B cell (primary cell): ENCODE data around the gene NRM. TPM values are rescaled to one million over a fixed set of nuclear protein-coding genes. Genes with fewer than 3 reads are reported as not detected.

Experiments used
- ATAC-seq: fragments of 200-7000 bp; cut with Tn5 transposase; one replicate; pipeline ENCODE4 v1.10.0; 2021; ENCODE audit warnings: low read depth, mild to moderate bottlenecking, moderate number of reproducible peaks, moderate library complexity
- CTCF ChIA-PET: fragments of 350-600 bp; sonication (Branson Sonifier 250); formaldehyde crosslinking; loops from one replicate; lab custom pipeline; 2021; ENCODE audit warnings: antibody characterized with exemption, inconsistent platforms; lab: Charles Lee
- POLR2A ChIA-PET: fragments of 350-600 bp; sonication (Branson Sonifier 250); formaldehyde crosslinking; loops from one replicate; lab custom pipeline; 2021; ENCODE audit warnings: antibody characterized with exemption; lab: Charles Lee
- DNase-seq: peaks from one replicate; pipeline ENCODE4 v3.0.0; 2013
- H2AFZ ChIP-seq: 2 replicates; pipeline ENCODE4 v1.6.1; 2012; ENCODE audit warnings: mild to moderate bottlenecking, low read depth, low read length; ENCODE audit not compliant: insufficient read depth, poor library complexity, severe bottlenecking
- H3K27ac ChIP-seq, 2 donors: 1 replicate in 1 of 2; 2 replicates in 1 of 2; pipeline ENCODE4 v1.5.1; 2012 to 2013; ENCODE audit warnings: low read length in 2 of 2, mild to moderate bottlenecking in 2 of 2, moderate library complexity in 1 of 2
- H3K27me3 ChIP-seq, 4 experiments: fragments of 200-600 bp in 1 of 4; sonication (generic) in 1 of 4; replicated peaks in 1 of 4; 1 replicate in 2 of 4; 2 replicates in 2 of 4; pipeline versions ENCODE4 v1.6.1 to v1.7.0; 2013 to 2016; ENCODE audit warnings: low read length in 3 of 4, mild to moderate bottlenecking in 2 of 4, mixed read lengths in 1 of 4, moderate library complexity in 1 of 4; ENCODE audit not compliant: insufficient read depth in 4 of 4, control insufficient read depth in 3 of 4; ENCODE audit errors: control extremely low read depth in 1 of 4
- H3K36me3 ChIP-seq, 2 experiments: replicated peaks in 1 of 2; 1 replicate in 1 of 2; 2 replicates in 1 of 2; pipeline versions ENCODE4 v1.6.1 to v1.7.1; 2013; ENCODE audit warnings: low read length in 1 of 2; ENCODE audit not compliant: insufficient read depth in 2 of 2, control insufficient read depth in 1 of 2; ENCODE audit errors: control extremely low read depth in 1 of 2, extremely low read depth in 1 of 2
- H3K4me1 ChIP-seq, 2 donors: fragments of 200-600 bp in 1 of 2; sonication (generic) in 1 of 2; 1 replicate in 1 of 2; 2 replicates in 1 of 2; pipeline versions ENCODE4 v1.5.1 to v1.6.1; 2013 to 2017; ENCODE audit warnings: low read length in 2 of 2; ENCODE audit not compliant: control insufficient read depth in 2 of 2, insufficient read depth in 2 of 2
- H3K4me2 ChIP-seq: replicated peaks from 2 replicates; pipeline ENCODE3; 2012; ENCODE audit warnings: mild to moderate bottlenecking, low read depth, low read length; ENCODE audit not compliant: poor library complexity, severe bottlenecking
- H3K4me3 ChIP-seq, 5 experiments: fragments of 200-600 bp in 1 of 5; sonication (generic) in 1 of 5; 1 replicate in 3 of 5; 2 replicates in 2 of 5; pipeline versions ENCODE4 v1.5.1 to v1.7.0; 2011 to 2016; ENCODE audit warnings: low read length in 4 of 5, mild to moderate bottlenecking in 4 of 5, low read depth in 2 of 5, control low read depth in 1 of 5, moderate library complexity in 1 of 5; ENCODE audit not compliant: insufficient read depth in 1 of 5; ENCODE audit errors: control extremely low read depth in 1 of 5, extremely low read depth in 1 of 5
- H3K79me2 ChIP-seq: fragments of 200-600 bp; sonication (generic); one replicate; pipeline ENCODE4 v1.6.0; 2016; ENCODE audit warnings: low read length; ENCODE audit not compliant: control insufficient read depth, insufficient read depth
- H3K9ac ChIP-seq: fragments of 200-600 bp; sonication (generic); 2 replicates; pipeline ENCODE4 v1.6.1; 2017; ENCODE audit warnings: mild to moderate bottlenecking, low read length, moderate library complexity
- H3K9me3 ChIP-seq, 3 donors: one replicate each; pipeline versions ENCODE4 v1.6.1 to v1.7.1; 2013; ENCODE audit warnings: low read length in 2 of 3; ENCODE audit not compliant: control insufficient read depth in 2 of 3, insufficient read depth in 1 of 3; ENCODE audit errors: control extremely low read depth in 1 of 3
- H4K20me1 ChIP-seq: 2 replicates; pipeline ENCODE4 v1.6.0; 2012; ENCODE audit warnings: mild to moderate bottlenecking, low read length; ENCODE audit not compliant: insufficient read depth, control insufficient read depth, poor library complexity, severe bottlenecking
- H3K27ac Mint-ChIP-seq: one replicate; pipeline ENCODE4 v1.8.0; 2021; ENCODE audit warnings: mixed read lengths
- H3K27me3 Mint-ChIP-seq: one replicate; pipeline ENCODE4 v1.8.0; 2021; ENCODE audit warnings: mixed read lengths
- H3K4me1 Mint-ChIP-seq: one replicate; pipeline ENCODE4 v1.8.0; 2021; ENCODE audit warnings: mixed read lengths
- H3K4me3 Mint-ChIP-seq: one replicate; pipeline ENCODE4 v1.8.0; 2021; ENCODE audit warnings: mixed read lengths
- H3K9me3 Mint-ChIP-seq: one replicate; pipeline ENCODE4 v1.8.0; 2022; ENCODE audit warnings: mixed read lengths; ENCODE audit not compliant: insufficient read depth
- CTCF ChIP-seq: fragments of 200-600 bp; IDR thresholded peaks from one replicate; pipeline ENCODE4 v1.8.0; 2022; ENCODE audit warnings: antibody characterized with exemption, mild to moderate bottlenecking
- EZH2 ChIP-seq: IDR thresholded peaks from 2 replicates; pipeline ENCODE4 v1.6.1; 2012; ENCODE audit warnings: borderline replicate concordance, low read depth, mild to moderate bottlenecking, moderate library complexity, low read length; ENCODE audit not compliant: insufficient read depth, poor library complexity, severe bottlenecking
- WGBS: methylation state at CpG from one replicate; pipeline ENCODE4 v1.1.5; 2013; ENCODE audit warnings: missing lambda C conversion rate; ENCODE audit not compliant: insufficient coverage; 5-methylcytosine and 5-hydroxymethylcytosine counted together
- intact Hi-C: fragments of 100-400 bp; cut with micrococcal nuclease; formaldehyde crosslinking; loops from one replicate; pipeline ENCODE4 v1.10.0; 2022
- polyA plus RNA-seq: library from polyadenylated mRNA; depleted of rRNA; stranded (reverse); fragments of >200 nt; gene quantifications from 2 replicates; pipeline ENCODE4 v1.2.3, GENCODE V29; 2012
- total RNA-seq, 2 donors: library from RNA; stranded (reverse); fragments of 120-200 nt in 1 of 2; gene quantifications; 1 replicate in 1 of 2; 2 replicates in 1 of 2; pipeline versions ENCODE4 v1.2.3 to v1.2.4, GENCODE V29; 2013 to 2022

Gene NRM
- total and polyA plus RNA-seq, 2 donors (not counting 1 experiment from before 2014, with no cell fraction given), result 24.9 to 26.0 TPM

DNA sequence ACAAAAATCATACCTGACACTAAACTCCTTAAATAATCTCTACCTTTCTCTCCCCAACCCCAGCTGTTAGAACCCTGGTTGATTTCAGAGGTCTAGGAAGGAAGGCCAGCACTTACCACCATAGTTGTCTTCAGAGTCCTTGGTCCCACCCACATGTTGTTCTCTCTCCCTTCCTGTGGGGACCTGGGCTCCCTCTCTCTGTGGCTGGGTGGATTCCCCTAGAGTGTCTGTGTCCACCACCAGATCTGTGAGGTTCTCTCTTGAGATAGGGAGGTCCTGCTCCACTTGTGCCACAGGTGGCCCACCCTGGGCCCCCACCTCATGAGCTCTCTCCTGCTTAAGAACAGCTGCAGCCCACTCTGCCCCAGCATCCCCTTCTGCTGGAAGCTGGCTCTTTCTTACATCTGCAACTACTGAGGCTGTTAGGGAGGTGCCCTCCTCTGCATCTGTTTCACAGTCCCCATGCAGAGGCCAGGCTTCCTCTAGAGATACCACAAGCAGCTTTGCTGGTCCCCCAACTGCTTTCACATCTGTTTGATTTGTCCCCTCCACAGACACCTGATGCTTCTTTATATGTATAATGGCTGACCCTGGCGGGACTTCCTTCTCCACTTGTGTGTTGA, 21.1 kb upstream of the NRM start:
- peaks cover 7 to 8% of the 10 kb centered on the region in 2 donors for H3K4me1 ChIP-seq
- no peak overlapping the region for H3K27ac ChIP-seq
- Mint-ChIP-seq H3K4me1 (peaks cover 15% of the 10 kb centered on the region), H3K4me3 (no peak overlapping the region), H3K27ac (no peak overlapping the region), H3K9me3 (no peaks in the 10 kb centered on the region), H3K27me3 (no peaks in the 10 kb centered on the region)
- no peaks in the 10 kb centered on the region for H3K9me3 ChIP-seq
- CTCF ChIA-PET, result interaction anchor here (0.7 to 3.5 kb wide), 5 partner anchors 11 to 33 kb away, joined by 3 to 20 read pairs (median 6); no protein-coding TSS in a partner anchor
- H3K27me3 ChIP-seq, result no peaks in the 10 kb centered on the region
- WGBS, result no CpG with 5 or more reads among the region's 1 CpG
- ATAC-seq (no peak), DNase-seq (no peak)
- POLR2A ChIA-PET, result interaction anchor here (0.6 to 1.3 kb wide), 3 partner anchors 10 to 20 kb away, joined by 3 to 5 read pairs (median 3); no protein-coding TSS in a partner anchor
- intact Hi-C loops, result no loop called here
- no peaks in the 10 kb centered on the region for H4K20me1 ChIP-seq
- no peak overlapping the region for H3K4me2 ChIP-seq
- no peak overlapping the region for H3K4me3 ChIP-seq
- peaks cover 9% of the 10 kb centered on the region for H3K79me2 ChIP-seq
- H3K9ac ChIP-seq, result no peak overlapping the region
- peaks cover 5 to 58% of the 10 kb centered on the region in 2 experiments for H3K36me3 ChIP-seq
- H2AFZ ChIP-seq, result no peak overlapping the region
- TF ChIP-seq CTCF, result no peak
- TF ChIP-seq EZH2, result no peak
